Vagina (tissue), 2 donors: Measurements from ENCODE around the gene SMAP2.

ENCODE experiments used
- POLR2A ChIP-seq, 2 donors: fragments of 450-650 bp; IDR thresholded peaks; one replicate each; pipeline ENCODE4 v1.6.1; 2017; ENCODE audit warnings: antibody characterized with exemption in 2 of 2, mild to moderate bottlenecking in 2 of 2, moderate library complexity in 2 of 2
- POLR2AphosphoS5 ChIP-seq, 2 donors: sonication (generic); formaldehyde crosslinking; IDR thresholded peaks; one replicate each; pipeline ENCODE4 v1.9.0; 2017; ENCODE audit warnings: antibody characterized with exemption in 2 of 2, mild to moderate bottlenecking in 2 of 2, low read depth in 1 of 2; ENCODE audit not compliant: insufficient read depth in 1 of 2
- TF ChIP-seq, protein P1 (sequence below), 3 experiments: fragments of 450-650 bp in 2 of 3; fragments of 200-600 bp in 1 of 3; sonication (generic) in 1 of 3; IDR thresholded peaks; one replicate each; pipeline ENCODE4 v1.5.1; 2017 to 2019; ENCODE audit warnings: antibody characterized with exemption in 3 of 3, mild to moderate bottlenecking in 2 of 3, moderate library complexity in 2 of 3

DNA sequence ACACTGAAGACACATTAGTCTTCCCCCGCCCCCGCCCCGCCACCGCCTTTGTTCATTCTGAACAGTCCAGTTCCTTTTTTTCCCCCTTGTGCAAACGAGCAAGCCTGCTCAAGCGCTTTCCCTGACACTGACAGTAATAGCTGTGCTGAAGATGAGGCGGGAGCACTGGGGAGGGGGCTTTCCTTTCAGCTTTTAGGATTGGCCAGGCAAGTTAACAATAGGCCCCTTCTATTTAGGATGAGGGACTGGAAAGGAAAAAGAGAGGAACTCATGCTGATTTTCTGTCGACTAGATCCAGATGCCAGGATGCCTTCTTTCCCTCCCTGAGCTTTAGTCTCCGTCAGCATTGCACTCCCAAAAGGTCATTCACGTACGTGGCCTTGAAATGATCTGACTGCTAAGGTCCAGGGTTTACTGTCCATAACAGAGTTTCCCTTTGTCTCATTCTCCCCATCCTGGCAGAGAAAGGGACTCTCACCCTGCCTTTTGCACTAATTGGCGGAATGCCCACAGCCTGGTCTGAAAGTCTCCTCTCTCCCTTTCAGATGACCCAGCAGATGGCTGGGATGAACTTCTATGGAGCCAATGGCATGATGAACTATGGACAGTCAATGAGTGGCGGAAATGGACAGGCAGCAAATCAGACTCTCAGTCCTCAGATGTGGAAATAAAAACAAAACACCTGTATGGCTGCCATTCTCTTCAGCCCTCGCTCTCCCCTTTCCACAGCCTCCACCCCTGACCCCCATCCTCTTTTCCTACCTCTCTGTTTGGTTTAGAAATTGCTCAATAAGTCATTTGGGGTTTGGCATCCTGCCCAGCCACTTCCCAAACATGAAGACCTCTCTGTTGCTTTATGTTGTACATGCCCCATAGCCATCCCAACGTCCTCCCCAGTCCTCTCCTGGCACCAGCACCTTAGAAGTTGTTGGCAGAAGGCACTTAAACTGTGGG lies 48.2 kb downstream of the SMAP2 start:
- TF ChIP-seq, protein P1, sequence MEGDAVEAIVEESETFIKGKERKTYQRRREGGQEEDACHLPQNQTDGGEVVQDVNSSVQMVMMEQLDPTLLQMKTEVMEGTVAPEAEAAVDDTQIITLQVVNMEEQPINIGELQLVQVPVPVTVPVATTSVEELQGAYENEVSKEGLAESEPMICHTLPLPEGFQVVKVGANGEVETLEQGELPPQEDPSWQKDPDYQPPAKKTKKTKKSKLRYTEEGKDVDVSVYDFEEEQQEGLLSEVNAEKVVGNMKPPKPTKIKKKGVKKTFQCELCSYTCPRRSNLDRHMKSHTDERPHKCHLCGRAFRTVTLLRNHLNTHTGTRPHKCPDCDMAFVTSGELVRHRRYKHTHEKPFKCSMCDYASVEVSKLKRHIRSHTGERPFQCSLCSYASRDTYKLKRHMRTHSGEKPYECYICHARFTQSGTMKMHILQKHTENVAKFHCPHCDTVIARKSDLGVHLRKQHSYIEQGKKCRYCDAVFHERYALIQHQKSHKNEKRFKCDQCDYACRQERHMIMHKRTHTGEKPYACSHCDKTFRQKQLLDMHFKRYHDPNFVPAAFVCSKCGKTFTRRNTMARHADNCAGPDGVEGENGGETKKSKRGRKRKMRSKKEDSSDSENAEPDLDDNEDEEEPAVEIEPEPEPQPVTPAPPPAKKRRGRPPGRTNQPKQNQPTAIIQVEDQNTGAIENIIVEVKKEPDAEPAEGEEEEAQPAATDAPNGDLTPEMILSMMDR (IDR thresholded peaks at IDR 0.05) = no peak
- TF ChIP-seq POLR2A (IDR thresholded peaks at IDR 0.05) (no peak), POLR2AphosphoS5 (IDR thresholded peaks at IDR 0.05; ENCODE audit: insufficient read depth in 1 of 2, low read depth in 1 of 2) (no peak)
